ENCODE measurements around the gene IQSEC3. TPM values are rescaled to one million over a fixed set of nuclear protein-coding genes. Genes with fewer than 3 reads are reported as not detected.
A peak's percentile ranks its signal among the peaks of the same experiment; 100 is the strongest.
"Not testable (repeated sequence)": the region's sequence is repeated elsewhere in the genome, so short reads cannot be mapped to it uniquely, and the experiment has no call there.

The IQSEC3 gene
- total RNA-seq, 1 donor from 2014 or later = 0.82 TPM

- DNase-seq = no peak
Observed at GRCh38 chr12:111699-112493, 45.3 kb downstream of the IQSEC3 start.

- DNase-seq = no peak
Observed at GRCh38 chr12:113347-113746, 46.8 kb downstream of the IQSEC3 start.

- DNase-seq = no peak
Observed at GRCh38 chr12:114626-115211, 48.2 kb downstream of the IQSEC3 start.

- no peak for DNase-seq
Observed at GRCh38 chr12:115518-115917, 49.0 kb downstream of the IQSEC3 start.

GRCh38 chr12:115960-116915 is 49.7 kb downstream of the IQSEC3 start:
- no peak for DNase-seq

- DNase-seq = no peak
Observed at GRCh38 chr12:117311-117710, 50.7 kb downstream of the IQSEC3 start.

- DNase-seq = no peak
Observed at GRCh38 chr12:117816-118345, 51.3 kb downstream of the IQSEC3 start.

- DNase-seq = no peak
Observed at GRCh38 chr12:118591-118990, 52.0 kb downstream of the IQSEC3 start.

GRCh38 chr12:120951-121350 is 54.4 kb downstream of the IQSEC3 start:
- DNase-seq = peak; percentile 75

GRCh38 chr12:121647-122046 is 55.1 kb downstream of the IQSEC3 start:
- no peak for DNase-seq

- DNase-seq = no peak
Observed at GRCh38 chr12:125075-125474, 58.5 kb downstream of the IQSEC3 start.

- no peak for DNase-seq
Observed at GRCh38 chr12:125566-125965, 59.0 kb downstream of the IQSEC3 start.

GRCh38 chr12:128079-128478 is 61.5 kb downstream of the IQSEC3 start:
- DNase-seq = no peak

- no peak for DNase-seq
Observed at GRCh38 chr12:129001-129400, 62.4 kb downstream of the IQSEC3 start.

- no peak for DNase-seq
Observed at GRCh38 chr12:130519-130918, 64.0 kb downstream of the IQSEC3 start.

GRCh38 chr12:131008-131407 is 64.4 kb downstream of the IQSEC3 start:
- DNase-seq = no peak

GRCh38 chr12:131732-132495 is 65.3 kb downstream of the IQSEC3 start:
- DNase-seq = no peak

GRCh38 chr12:133616-134232 is 67.2 kb downstream of the IQSEC3 start:
- DNase-seq = not testable (repeated sequence)

GRCh38 chr12:135138-135537 is 68.6 kb downstream of the IQSEC3 start:
- DNase-seq = no peak

GRCh38 chr12:138171-138897 is 71.8 kb downstream of the IQSEC3 start:
- no peak for DNase-seq
